ENCODE data around the gene USP49. TPM values are rescaled to one million over a fixed set of nuclear protein-coding genes. Genes with fewer than 3 reads are reported as not detected.

The USP49 gene
- total and polyA plus RNA-seq, 2 of the 13 experiments (the other 11 are each of a cell fraction or from before 2014, with no cell fraction given), result 2.9 to 4.3 TPM

- TF ChIP-seq TMF1 (CRISPR knock-in tag; IDR thresholded peaks at IDR 0.05; ENCODE audit: low read depth) (no peak), ZNF646 (CRISPR knock-in tag; IDR thresholded peaks at IDR 0.05) (no peak), PHF5A (CRISPR knock-in tag; IDR thresholded peaks at IDR 0.05; ENCODE audit: low read depth, unreplicated experiment) (peak; percentile 99), SRF (IDR thresholded peaks at IDR 0.05; ENCODE audit: low read depth, low read length) (peak; percentile 67), ZNF788 (CRISPR knock-in tag; IDR thresholded peaks at IDR 0.05; ENCODE audit: borderline replicate concordance) (peak; percentile 97), ATF6 (CRISPR knock-in tag; conservative IDR thresholded peaks at IDR 0.05) (no peak), ATM (IDR thresholded peaks at IDR 0.05; ENCODE audit: borderline replicate concordance) (no peak), NFKBIZ (CRISPR knock-in tag; IDR thresholded peaks at IDR 0.05) (no peak), SNAI1 (CRISPR knock-in tag; IDR thresholded peaks at IDR 0.05; ENCODE audit: borderline replicate concordance) (no peak; the same call in 1 of the 2 replicates), ZNF224 (CRISPR knock-in tag; IDR thresholded peaks at IDR 0.05) (peak; percentile 45; the same call in 1 of the 2 replicates), ZFX (CRISPR knock-in tag; IDR thresholded peaks at IDR 0.05; ENCODE audit: low read depth) (peak; percentile 96), ZBTB7A (CRISPR knock-in tag; IDR thresholded peaks at IDR 0.05) (peak; percentile 49; the same call in 1 of the 2 replicates), E2F5 (CRISPR knock-in tag; conservative IDR thresholded peaks at IDR 0.05) (0 out of 2 replicates have a peak, but pooled peaks have one; percentile 46), ZNF891 (CRISPR knock-in tag; IDR thresholded peaks at IDR 0.05) (no peak), ZNF552 (CRISPR knock-in tag; IDR thresholded peaks at IDR 0.05; ENCODE audit: borderline replicate concordance) (peak; percentile 21; the same call in 1 of the 2 replicates), CREBL2 (CRISPR knock-in tag; IDR thresholded peaks at IDR 0.05; ENCODE audit: borderline replicate concordance) (no peak; the same call in 1 of the 2 replicates), TOE1 (CRISPR knock-in tag; IDR thresholded peaks at IDR 0.05) (no peak; the same call in 1 of the 2 replicates), SMARCE1 (IDR thresholded peaks at IDR 0.05; ENCODE audit: borderline replicate concordance) (no peak), NR2F2 (IDR thresholded peaks at IDR 0.05; ENCODE audit: borderline replicate concordance, low read depth) (peak; percentile 51; the same call in 1 of the 2 replicates), SETDB1 (CRISPR knock-in tag; IDR thresholded peaks at IDR 0.05; ENCODE audit: borderline replicate concordance) (peak; percentile 48)
These were observed 107.8 kb downstream of the USP49 start, which contains the start of gene TOMM6 (continued) for GRCh38 chr6:41787219-41787917.
